Right ventricle myocardium inferior (tissue), 1 donor: ENCODE results near the gene SLFN14. TPM values are rescaled to one million over a fixed set of nuclear protein-coding genes. Genes with fewer than 3 reads are reported as not detected.
"Not testable (repeated sequence)": the region's sequence is repeated elsewhere in the genome, so short reads cannot be mapped to it uniquely, and the experiment has no call there.

Experiments
- ATAC-seq: fragments of 200-7000 bp; cut with Tn5 transposase; one replicate; pipeline ENCODE4 v1.9.1; 2020; ENCODE audit warnings: mild to moderate bottlenecking, moderate library complexity
- DNase-seq: peaks from one replicate; pipeline ENCODE4 v3.0.0; 2021; ENCODE audit errors: missing footprints
- intact Hi-C: fragments of 100-400 bp; cut with DNase I; formaldehyde crosslinking; loops from one replicate; pipeline ENCODE4 v1.11.0; 2022
- total RNA-seq: library from RNA; stranded (reverse); fragmentation: NEBNext Ultra II Directional; extraction: Animal tissue kit (Norgen Biotek cat#: 25700); gene quantifications from one replicate; pipeline ENCODE4 v1.2.1, GENCODE V29; 2021
- donor health status: DM: no; HTN: yes; CAD: no; lungs with severe emphysema.

Gene SLFN14
- total RNA-seq, 1 donor from 2014 or later = not detected

DNA sequence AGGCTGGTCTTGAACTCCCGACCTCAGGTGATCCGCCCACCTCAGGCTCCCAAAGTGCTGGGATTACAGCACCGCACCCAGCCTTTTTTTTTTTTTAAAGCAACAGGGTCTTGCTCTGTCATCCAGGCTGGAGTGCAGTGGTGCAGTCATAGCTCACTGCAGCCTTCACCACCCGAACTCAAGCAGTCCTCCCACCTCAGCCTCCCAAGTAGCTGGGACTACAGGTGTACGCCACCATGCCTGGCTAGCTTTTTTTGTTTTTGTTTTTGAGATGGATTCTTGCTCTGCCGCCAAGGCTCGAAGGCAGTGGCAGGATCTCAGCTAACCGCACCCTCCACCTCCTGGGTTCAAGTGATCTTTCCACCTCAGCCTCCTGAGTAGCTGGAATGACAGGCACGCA is 25.2 kb downstream of the SLFN14 start:
- not testable (repeated sequence) for ATAC-seq, DNase-seq
- intact Hi-C loops = loop anchor here (5.0 kb wide), 1 partner anchor 163 kb away; the partner anchor contains the start of gene SLFN11

DNA sequence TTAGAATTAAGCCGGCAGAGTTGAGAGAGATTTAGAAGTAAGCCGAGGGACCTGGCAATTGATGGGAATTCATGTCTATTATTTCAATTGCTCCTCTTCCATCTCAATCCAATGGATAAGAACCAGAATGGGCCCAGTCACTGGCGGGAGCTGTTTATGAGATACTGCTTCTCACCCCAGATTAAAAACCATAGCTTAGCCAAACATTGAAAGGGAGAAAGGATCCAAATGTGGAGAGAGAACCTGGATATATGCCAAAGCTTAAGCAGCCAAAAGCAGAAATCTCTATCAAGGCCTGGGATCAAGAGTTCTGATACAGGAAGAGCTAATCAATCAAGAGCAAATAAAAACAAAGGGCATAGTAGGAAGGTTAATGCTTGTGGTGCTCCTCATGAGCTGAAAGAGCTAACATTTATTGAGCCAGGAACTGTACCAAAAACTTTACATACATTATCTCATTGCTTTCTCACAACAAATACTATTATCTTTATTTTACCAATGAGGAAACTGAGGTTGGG is 26.0 kb downstream of the SLFN14 start:
- no peak for ATAC-seq
- intact Hi-C loops = loop anchor here (5.0 kb wide), 1 partner anchor 162 kb away; the partner anchor contains the start of gene SLFN11
- no peak for DNase-seq

DNA sequence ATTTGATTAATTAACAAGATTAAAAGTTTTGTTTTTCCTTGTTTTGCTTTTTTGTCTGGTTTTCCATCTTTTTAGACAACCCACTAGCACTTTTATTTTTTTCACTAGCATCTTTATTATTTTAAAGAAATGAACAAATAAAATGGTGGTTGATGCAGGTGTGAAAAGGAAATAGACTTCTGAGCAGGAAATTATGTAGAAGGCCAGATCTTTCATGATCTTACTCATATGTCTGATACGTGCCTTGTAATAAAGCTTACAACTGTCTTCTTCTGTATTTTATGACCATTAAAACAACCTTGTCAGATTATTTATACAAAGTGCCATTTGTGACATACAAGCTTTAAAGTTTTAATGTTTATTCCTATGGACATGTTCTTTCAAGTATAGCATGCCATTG is 29.5 kb downstream of the SLFN14 start:
- no peak for DNase-seq
- ATAC-seq = no peak
- intact Hi-C loops = no loop called here

DNA sequence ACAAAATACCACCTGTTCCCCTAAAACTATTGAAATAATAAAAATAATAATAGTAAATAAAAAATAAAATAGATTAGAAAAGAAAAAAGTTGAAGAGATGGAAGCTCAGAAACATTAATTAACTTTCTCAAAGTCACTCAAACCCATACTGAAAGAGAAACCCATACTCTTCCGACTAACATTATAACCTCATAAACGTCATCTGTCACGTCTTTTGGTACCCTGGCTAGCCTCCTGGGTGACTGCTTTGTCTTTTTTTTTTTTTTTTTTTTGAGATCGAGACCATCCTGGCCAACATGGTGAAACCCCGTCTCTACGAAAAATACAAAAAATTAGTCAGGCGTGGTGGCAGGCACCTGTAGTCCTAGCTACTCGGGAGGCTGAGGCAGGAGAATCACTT is 30.8 kb downstream of the SLFN14 start:
- ATAC-seq (no peak), DNase-seq (no peak)
- intact Hi-C loops = no loop called here

DNA sequence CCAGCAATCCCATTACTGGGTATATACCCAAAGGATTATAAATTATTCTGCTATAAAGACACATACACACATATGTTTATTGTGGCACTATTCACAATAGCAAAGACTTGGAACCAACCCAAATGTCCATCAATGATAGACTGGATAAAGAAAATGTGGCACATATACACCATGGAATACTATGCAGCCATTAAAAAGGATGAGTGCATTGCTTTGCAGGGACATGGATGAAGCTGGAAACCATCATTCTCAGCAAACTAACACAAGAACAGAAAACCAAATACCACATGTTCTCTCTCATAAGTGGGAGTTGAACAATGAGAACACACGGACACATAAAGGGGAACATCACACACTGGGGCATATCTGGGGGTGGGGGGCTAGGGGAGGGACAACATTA is 31.3 kb downstream of the SLFN14 start:
- DNase-seq, ATAC-seq, intact Hi-C loops: not testable (repeated sequence)

DNA sequence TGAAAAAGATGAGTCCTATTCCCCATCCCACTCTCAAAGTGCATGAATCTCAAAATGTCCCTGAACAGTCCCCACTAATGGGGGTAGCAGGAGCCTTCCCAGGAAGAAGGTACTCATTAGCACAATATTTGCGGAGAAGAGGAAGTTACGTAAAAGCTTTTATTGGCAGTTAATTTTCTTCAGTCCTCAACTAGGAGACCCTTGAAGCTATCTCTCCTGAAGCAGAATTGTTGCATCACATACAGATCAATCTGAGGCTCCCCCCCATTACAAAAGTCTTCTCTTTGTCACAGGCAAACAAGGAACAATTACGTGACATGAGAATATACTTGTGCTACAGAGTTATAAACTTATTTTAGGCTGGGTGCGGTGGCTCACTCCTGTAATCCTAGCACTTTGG is 37.3 kb downstream of the SLFN14 start:
- intact Hi-C loops = no loop called here
- DNase-seq (no peak), ATAC-seq (no peak)

DNA sequence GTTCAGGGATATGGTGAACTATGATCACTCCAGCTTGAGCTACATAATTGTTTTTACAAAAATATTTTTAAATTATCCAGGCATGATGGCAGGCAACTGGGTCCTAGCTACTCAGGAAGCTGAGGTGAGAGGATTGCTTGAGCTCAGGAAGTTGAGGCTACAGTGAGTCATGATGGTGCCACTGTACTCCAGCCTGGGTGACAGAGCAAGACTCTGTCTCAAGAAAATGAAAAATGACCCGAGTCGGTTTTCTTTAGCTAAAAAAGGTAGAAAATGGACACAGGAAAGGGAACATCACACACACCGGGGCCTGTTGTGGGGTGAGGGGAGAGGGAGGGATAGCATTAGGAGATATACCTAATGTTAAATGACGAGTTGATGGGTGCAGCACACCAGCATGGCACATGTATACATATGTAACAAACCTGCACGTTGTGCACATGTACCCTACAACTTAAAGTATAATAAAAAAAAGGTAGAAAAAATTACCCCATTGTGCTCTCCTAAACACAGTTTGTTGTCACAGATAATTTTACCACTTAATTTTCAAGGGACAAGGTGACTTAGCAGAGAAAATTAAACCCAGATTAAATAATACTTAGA is 38.9 kb downstream of the SLFN14 start:
- ATAC-seq, intact Hi-C loops, DNase-seq: not testable (repeated sequence)

DNA sequence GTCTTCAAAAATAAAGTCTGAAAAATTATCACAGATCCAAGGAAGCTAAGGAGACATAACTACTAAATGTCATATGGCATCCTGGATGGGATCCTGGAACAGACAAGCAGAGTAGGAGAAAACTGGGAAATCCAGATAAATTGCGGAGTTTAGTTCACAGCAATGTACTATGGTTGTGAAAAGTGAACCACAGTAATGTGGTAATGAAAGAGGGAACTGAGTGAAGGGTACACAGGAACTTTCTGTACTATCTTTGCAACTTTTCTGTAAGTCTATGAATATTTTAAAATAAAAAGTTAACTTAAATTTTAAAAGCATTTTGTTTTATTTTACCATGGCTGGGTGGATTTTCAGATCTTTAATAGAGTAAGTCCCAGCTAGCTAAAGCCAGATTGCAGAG is 39.5 kb downstream of the SLFN14 start:
- ATAC-seq = no peak
- no peak for DNase-seq
- intact Hi-C loops = no loop called here

DNA sequence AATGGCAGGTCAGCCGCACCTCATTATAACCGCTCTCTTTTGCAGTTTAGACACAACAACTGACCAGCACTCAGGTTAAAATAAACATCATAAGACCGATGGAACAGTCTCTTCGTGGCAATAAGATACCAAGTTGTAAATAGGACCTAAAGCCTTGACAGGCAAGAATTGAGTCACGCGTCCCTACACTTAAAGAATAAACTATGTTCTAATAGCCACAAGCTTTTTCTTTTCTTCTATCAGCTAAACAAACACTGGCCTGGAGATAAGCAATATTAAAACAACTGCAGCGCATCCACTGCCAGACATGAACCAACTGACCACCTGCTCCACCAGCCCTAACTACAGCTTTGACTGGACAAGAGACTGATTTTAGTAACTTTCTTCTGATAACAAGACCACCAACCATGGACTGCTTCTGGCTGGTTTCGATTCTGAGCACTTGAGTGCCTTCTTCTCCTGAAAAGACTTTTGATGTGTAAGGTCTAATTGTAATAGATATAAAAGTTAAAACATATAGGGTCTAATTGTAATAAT is 40.6 kb downstream of the SLFN14 start:
- DNase-seq = no peak
- intact Hi-C loops = no loop called here
- ATAC-seq = no peak

DNA sequence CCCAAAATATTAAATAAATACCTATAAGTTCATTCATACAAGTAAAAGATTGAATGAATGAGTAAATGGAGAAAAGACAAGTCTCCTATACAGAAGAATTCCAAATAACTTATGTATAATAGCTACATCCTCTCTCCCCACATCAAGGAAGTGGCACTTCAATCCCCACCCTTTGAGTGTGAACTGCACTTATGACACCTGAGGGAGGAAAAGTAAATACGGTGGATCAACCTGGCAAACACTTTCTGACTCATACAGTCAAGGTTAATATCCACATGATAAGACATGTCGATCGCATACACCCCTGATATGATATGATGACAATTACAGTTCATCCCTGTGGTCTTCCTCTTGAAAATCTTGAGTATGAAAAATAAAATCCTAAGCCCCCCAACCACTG is 41.2 kb downstream of the SLFN14 start:
- intact Hi-C loops = no loop called here
- DNase-seq (no peak), ATAC-seq (no peak)

DNA sequence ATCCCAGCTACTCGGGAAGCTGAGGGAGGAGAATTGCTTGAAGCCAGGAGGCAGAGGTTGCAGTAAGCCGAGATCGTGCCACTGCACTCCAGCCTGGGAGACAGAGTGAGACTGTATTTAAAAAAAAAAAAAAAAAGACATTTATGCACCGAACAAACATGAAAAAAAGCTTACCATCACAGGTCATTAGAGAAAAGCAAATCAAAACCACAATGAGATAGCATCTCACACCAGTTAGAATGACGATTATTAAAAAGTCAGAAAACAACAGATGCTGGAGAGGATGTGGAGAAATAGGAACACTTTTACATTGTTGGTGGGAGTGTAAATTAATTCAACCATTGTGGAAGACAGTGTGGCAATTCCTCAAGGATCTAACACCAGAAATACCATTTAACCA is 42.2 kb downstream of the SLFN14 start:
- DNase-seq, ATAC-seq, intact Hi-C loops: not testable (repeated sequence)

DNA sequence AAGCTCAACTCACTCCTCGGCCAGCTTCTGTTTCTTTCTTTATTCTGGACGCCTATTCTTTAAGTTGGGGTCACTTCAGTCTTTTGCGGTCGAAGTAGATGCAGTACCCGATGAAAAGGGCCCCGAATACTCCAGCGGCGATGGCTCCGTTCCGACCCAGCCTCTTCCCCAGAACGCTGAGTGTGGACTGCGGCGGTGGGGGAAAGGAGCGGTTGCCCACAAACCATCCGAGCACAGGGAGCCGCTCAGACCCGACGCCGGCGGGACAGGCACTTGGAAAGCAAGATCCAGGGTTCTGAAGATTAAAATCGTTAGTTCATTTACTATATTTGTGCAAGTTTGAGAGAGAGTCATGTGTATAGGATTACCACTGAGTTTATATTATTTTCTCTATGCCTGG is 45.6 kb downstream of the SLFN14 start:
- DNase-seq (no peak), ATAC-seq (no peak)
- intact Hi-C loops = no loop called here

DNA sequence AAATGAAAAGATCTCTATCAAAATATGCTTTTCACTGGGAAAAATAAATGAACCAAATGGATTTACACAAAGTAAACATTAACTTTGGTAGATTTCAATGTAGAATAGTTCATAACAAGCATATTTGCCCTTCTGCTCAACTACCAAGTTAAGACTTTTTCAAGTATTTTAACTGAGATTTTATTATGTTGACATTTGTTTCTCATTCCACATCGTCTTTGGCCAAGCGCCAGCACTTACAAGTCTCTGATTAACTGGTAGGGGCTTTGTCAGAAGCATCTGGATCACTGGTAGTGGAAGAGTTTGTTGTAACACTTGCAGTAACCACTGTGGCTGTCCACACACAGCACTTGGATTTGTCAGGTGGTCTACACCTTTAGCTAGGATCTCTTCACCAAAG is 46.1 kb downstream of the SLFN14 start:
- no peak for DNase-seq
- intact Hi-C loops = no loop called here
- ATAC-seq = no peak

Other genes with a start within 250 kb of the SLFN14 start
- 18.1 TPM for gene SLFN11, start 187.2 kb downstream of the SLFN14 start, total RNA-seq
- 3.0 TPM for gene SLFN12, start 128.3 kb downstream of the SLFN14 start, total RNA-seq
- 6.7 TPM for gene SLFN13, start 112.1 kb downstream of the SLFN14 start, total RNA-seq
- 0.32 TPM for gene SLFN12L, start 23.1 kb downstream of the SLFN14 start, total RNA-seq
- 7.0 TPM for gene PEX12, start 17.8 kb upstream of the SLFN14 start, total RNA-seq
- gene AP2B1, start 26.5 kb upstream of the SLFN14 start, total RNA-seq = 117 TPM
- 18.9 TPM for gene RASL10B, start 170.8 kb upstream of the SLFN14 start, total RNA-seq
- gene GAS2L2, start 192.4 kb upstream of the SLFN14 start, total RNA-seq = 0.27 TPM
- not detected for gene C17orf50, start 200.1 kb upstream of the SLFN14 start, total RNA-seq
- gene MMP28, start 234.8 kb upstream of the SLFN14 start, total RNA-seq = 2.3 TPM
- gene TAF15, start 248.7 kb upstream of the SLFN14 start, total RNA-seq = 95.9 TPM